Astrocyte of the hippocampus (primary cell): ENCODE results near the gene KIZ.

Experiments used
- DNase-seq: peaks from one replicate; pipeline ENCODE4 v3.0.0; 2011; ENCODE audit warnings: low read depth, low spot score

Gene KIZ

DNA sequence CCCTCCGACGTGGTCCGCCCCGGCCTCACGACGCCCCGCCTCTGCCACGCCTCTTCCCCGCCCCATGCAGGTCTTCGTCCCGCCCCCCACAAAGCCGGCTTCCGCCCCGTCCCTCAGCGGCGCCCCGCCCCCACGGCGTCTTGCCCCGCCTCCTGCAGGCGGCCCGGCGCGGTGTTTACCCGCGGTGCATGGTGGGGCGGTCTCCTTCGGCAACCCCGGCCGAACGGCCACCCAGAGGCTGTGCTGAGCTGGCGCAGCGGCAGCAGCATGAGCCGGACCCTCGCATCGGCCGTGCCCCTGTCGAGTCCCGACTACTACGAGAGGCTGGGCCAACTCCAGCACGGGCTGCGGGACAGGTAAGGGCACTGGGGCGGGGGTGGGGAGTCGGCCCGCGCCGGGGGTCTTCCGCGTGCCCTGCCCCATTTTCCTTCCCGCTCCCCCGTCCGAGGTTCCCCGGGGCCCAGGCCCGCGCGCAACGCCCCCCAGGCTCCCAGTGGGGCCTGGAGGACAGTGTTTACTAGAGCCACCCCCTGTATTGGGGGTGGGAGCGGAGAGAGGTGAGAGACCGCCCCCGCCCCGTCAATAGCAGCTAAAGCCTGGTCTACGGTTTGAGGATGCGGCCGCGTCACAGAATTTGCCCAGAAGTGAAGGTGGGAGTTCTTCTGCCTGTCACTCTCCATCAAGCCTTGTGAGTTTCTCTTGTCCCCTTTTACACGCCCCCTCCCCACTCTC lies at the start of gene KIZ:
Gene KIZ (plus strand): TSS at position 234 of the 732 bp plus-strand sequence. CDS start 34 bp downstream, at position 268.
- peak; percentile 99 for DNase-seq

DNA sequence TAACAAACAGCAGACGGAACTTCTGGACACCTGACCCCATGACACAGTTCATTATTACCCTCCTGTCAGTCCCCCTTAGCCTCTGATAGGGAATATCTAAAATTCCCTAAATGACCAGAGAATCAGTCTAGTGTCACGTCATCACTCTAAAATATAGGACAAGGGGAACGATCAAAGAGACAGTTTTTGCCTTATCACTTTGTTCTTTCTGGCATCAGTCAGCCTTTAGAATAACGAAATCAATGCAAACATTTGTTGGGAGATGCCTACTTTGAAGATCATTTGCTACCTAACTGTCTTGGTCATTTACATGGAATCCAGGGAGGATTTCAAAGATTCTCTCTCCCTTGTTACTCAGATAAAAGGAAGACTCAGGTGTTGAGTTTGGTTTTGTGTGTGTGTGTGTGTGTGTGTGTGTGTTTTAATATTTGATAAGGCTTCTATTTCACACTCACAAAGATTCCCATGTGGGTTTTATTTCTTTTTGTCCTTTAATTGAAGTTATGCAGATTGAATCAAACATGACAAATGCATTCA lies 48.0 kb upstream of the KIZ start:
- no peak for DNase-seq

GRCh38 chr20:21082584-21082983 lies 43.3 kb upstream of the KIZ start:
- no peak for DNase-seq

GRCh38 chr20:21083825-21084325 lies 42.0 kb upstream of the KIZ start:
- DNase-seq, result no peak

DNA sequence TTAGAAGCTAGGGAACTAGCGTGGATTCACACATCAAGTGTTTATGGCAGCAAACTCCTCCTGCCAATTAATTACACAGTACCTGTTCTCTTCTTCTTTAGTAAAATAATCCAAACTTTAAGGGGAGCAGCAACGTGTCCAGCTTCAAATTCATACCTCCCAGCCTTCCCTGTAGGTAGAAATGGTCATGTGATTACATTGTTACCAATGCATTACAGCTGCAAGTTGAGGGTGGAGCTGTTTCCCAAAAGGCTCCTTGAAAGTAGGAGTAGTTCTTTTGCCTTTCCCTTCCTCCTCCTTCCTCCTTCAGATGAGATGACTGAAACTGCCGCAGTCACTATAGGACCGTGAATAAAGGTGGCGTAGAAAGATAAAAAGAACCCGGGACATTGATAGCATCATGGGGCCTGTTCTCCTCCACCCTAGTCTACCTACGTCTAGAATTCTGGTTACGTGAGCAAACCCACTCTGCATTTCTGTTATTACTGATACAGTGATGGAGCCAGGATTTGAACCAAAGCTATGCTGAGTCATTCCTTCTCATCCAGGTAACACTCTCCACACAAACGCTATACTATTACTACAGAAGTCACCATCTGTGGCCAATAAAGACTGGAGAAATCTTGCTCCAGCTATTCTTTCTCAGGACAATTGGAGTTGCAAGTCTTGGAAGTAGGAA lies 37.9 kb upstream of the KIZ start:
- DNase-seq, result no peak

GRCh38 chr20:21089391-21089790 lies 36.5 kb upstream of the KIZ start:
- DNase-seq, result no peak

DNA sequence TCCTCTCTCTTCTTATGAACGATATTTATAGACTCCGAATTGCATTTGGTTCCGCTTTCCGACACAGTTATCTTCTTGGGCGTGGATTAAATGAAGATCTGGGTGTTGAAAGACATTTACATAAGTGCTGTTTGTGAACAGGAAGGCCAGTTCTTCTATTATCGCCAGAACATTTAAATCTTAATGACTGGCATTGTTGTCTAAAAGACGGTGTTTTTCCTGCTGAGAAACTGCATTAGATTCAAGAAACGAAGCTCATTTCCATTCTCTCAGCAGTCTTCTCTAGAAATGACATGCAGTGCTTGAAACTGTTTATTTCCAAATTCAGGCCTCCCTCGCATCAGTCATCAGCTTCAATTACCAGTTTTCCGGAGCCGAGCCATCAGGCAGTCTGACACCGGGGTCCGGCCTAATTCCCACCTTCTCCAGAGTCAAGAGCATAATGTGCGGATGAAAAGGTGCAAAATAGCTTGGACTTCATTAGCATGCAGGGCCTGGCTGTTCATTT lies 35.7 kb upstream of the KIZ start:
- no peak for DNase-seq

- DNase-seq, result no peak
Measured at GRCh38 chr20:21090721-21091120, 35.2 kb upstream of the KIZ start.

- no peak for DNase-seq
Measured at GRCh38 chr20:21092806-21093205, 33.1 kb upstream of the KIZ start.

- no peak for DNase-seq
Measured at GRCh38 chr20:21096321-21097043, 29.4 kb upstream of the KIZ start.

GRCh38 chr20:21099751-21100577 lies 25.9 kb upstream of the KIZ start:
- peak; percentile 22 for DNase-seq

- DNase-seq, result peak; percentile 35
Measured at GRCh38 chr20:21100578-21101452, 25.1 kb upstream of the KIZ start.

- no peak for DNase-seq
Measured at GRCh38 chr20:21101453-21101931, 24.4 kb upstream of the KIZ start.

DNA sequence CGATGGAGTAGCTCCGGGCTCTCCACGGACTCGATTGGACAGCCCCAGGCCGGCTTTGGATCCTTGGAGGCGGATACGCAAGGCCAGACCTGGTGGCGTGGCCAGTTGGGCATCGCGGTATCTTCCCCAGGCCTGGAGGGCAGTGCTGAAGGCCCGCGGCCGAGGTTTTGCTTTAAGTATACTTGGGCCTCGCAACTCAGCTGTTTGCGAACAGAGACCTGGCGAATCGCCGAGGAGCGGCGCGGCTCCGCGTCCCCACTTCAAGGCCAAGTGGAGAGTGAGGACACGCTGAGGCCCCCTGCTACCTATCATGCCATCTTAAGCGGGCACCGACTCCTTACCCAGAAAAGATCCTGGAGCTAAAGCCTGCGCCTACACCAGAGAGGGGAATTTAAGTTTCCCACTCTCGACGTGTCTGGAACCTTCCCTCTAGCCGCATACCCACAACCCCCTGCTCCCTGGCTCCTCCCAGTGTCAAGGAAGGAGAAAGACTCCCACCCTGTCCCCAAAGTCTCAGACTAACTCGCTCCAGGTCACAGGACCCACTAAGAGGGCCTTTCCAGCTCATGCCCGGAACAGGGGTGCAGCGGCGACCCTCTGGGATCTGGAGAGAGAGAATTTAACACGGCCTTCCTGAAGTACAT lies 23.8 kb upstream of the KIZ start:
- no peak for DNase-seq

- DNase-seq, result peak; percentile 45
Measured at GRCh38 chr20:21102603-21103311, 23.1 kb upstream of the KIZ start.

DNA sequence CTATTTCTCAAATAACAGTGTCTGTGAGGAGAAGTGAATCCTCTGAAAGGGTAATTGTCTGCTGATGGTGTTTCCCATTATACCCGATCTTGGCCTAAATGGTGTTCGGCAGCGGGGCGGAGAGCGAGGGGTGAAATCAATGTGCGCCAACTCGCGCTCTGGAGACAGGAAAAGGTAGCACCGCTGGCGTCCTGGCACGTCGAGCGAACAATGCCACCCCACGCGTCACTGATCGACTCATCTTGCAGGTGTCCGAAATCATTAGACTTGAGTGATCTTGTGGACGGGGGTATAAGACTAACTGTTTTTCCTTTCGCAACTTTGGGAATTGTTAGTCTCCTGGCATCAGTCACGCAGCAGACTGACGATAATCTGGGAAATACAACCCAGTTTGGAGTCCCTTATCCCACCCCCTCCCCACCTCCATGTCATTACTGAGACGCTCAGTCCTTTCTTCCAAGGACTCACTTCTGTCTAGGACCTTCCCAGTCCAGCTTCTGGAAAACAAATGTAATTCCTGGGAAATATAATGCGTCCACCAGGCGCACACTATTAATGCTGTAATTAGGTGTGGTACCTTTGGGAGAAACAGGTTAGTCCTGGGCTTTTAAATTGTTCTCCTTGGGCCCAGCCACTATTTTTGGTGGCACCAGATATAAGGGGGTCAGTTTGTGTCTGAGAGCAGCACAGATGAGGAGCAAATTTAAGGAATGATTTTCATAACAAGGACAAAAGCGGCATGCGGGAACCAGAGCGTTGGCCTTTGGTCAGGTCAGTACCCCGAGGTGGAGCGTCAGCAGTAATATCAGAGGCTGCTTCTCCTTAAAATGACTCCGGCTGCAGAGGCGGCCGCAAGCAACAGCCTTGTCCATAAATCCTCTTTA lies 22.1 kb upstream of the KIZ start:
- DNase-seq, result no peak

GRCh38 chr20:21104466-21104761 lies 21.5 kb upstream of the KIZ start:
- no peak for DNase-seq

DNA sequence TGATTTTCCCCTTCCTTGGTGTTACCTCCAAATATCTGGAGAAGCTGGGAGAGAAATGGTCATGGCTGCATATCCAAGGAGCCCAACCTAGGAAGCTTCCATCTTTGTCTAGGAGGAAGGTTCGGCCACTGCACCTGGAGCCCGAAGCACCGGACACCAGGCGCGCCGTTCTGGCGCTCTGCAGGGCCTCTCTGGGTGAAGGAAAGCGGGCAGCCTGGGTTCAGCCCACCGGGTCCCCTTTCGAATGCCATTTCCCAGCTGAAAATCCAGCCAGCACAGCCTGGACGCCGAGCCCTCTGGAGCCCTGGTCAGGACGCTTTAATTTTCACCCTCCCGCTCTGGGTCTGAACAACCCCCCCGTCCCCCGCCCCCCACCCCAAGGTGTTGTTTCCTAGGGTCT lies 21.0 kb upstream of the KIZ start:
- DNase-seq, result no peak
